Measurements from ENCODE around the gene BTG3. TPM values are rescaled to one million over a fixed set of nuclear protein-coding genes. Genes with fewer than 3 reads are reported as not detected.

The BTG3 gene, protein sequence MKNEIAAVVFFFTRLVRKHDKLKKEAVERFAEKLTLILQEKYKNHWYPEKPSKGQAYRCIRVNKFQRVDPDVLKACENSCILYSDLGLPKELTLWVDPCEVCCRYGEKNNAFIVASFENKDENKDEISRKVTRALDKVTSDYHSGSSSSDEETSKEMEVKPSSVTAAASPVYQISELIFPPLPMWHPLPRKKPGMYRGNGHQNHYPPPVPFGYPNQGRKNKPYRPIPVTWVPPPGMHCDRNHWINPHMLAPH
- total RNA-seq = 51.8 TPM
- long read RNA-seq, transcript BTG3-201 (6 exons, 1,485 nt) = minor isoform, 8 of 67 reads
- long read RNA-seq, transcript BTG3-202 (5 exons, 1,456 nt) = major isoform, 55 of 67 reads
- long read RNA-seq, partial matches to known transcripts = 1 of 67 reads
- long read RNA-seq, other reads (novel, unspliced or antisense) = 3 of 67 reads

DNA sequence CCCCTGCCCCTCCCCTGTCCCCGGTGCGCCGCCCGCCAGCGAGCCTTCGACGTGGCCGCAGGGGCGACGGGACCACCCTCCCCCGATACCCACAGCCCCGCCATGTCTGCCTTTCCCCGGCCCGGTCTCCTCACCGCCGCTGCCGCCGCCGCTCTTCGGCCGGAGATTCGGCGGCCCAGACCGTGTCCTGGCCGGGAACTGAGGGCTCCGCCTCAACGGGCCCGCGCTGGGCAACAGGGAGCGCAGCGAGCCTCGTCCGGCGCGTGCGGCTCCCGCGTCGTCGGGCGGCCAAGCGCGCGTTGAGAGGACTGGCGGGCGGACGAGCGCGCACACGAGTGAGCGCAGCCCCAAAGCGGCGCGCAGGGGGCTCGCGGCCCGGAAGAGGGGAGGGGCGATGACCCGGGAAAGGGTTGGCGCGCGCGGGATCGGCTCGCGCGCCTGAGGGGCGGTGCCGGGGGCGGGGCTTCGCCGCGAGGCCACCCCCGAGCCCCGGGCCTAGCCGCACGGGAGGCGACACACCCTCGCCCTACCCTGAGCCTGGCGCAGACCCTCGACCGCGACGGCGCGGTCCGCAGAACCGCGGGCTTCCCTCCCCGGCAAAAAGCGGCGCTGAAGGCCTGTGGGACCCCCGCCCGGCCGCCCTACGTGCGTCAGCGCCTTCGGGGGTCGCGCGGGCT is at the start of gene BTG3:
TSS of gene BTG3 (minus strand) at position 337 of the 677 bp plus-strand sequence. CDS start 3,757 bp downstream, outside the sequence.
- peak; percentile 91 to 97 for ATAC-seq
- H3K9me3 ChIP-seq = no peaks in the 10 kb centered on the region
- TF ChIP-seq, protein P1, sequence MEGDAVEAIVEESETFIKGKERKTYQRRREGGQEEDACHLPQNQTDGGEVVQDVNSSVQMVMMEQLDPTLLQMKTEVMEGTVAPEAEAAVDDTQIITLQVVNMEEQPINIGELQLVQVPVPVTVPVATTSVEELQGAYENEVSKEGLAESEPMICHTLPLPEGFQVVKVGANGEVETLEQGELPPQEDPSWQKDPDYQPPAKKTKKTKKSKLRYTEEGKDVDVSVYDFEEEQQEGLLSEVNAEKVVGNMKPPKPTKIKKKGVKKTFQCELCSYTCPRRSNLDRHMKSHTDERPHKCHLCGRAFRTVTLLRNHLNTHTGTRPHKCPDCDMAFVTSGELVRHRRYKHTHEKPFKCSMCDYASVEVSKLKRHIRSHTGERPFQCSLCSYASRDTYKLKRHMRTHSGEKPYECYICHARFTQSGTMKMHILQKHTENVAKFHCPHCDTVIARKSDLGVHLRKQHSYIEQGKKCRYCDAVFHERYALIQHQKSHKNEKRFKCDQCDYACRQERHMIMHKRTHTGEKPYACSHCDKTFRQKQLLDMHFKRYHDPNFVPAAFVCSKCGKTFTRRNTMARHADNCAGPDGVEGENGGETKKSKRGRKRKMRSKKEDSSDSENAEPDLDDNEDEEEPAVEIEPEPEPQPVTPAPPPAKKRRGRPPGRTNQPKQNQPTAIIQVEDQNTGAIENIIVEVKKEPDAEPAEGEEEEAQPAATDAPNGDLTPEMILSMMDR (IDR thresholded peaks at IDR 0.05) = no peak
- H3K27ac ChIP-seq = peak within 1 kb of the TSS; percentile 96
- peak; percentile 86 for DNase-seq
- H3K36me3 ChIP-seq = peaks cover 6% of the 10 kb centered on the region
- H3K27me3 ChIP-seq (ENCODE audit: low read depth) = no peaks in the 10 kb centered on the region
- H3K4me1 ChIP-seq = peaks cover 25% of the 10 kb centered on the region
- H3K4me3 ChIP-seq = peak within 1 kb of the TSS; percentile 87
- intact Hi-C loops (cut with DNase I) = no loop called here

DNA sequence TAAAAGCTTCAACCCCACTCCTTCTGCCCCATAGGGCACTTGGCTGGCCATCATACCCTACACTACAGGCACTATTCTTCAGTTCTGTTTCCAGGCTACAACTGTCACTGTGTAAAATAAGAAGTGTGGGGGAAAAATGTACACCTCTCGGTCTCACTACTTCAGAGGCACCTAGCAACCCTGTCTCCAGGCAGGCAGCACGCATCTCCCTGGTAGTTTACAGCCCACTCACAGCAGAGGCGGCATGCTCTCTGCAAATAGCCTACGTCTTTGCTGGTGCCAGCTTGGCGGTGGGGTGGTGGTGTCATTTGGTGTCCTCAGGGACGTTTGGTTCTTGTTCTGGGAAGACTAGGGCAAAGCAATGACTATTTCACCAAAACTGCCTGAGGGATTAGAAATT is 48.2 kb upstream of the BTG3 start:
- intact Hi-C loops (cut with DNase I) = no loop called here
- ATAC-seq = peak; percentile 80 to 87
- Histone ChIP-seq H3K27ac (peak overlapping the region; percentile 59), H3K4me1 (peaks cover 6% of the 10 kb centered on the region), H3K4me3 (no peak overlapping the region), H3K36me3 (no peaks in the 10 kb centered on the region), H3K9me3 (no peaks in the 10 kb centered on the region), H3K27me3 (ENCODE audit: low read depth) (no peaks in the 10 kb centered on the region)
- peak; percentile 47 for DNase-seq
- TF ChIP-seq, protein P1 (IDR thresholded peaks at IDR 0.05) = no peak

DNA sequence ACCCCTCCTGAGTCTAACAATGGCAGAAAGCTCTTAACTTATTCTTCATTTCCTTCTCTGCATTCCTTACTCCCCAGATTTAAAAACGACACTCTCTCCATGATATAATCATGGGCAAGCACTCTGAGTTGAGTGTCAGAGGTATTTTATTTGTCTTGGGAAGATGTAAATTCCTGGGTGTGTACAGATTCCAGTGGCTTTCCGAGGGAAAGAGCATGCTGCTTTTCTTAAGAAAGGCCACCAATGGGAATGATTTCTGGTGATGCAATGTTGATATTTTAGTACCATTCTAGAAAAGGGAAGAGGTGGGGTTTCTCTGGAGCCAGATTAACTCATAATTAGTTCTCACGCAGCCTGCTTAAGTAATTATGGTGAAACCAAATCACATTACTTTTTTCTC is 47.8 kb upstream of the BTG3 start:
- intact Hi-C loops (cut with DNase I) = no loop called here
- no peak overlapping the region for H3K4me3 ChIP-seq
- DNase-seq (no peak), ATAC-seq (peak; percentile 92 to 93)
- peak overlapping the region; percentile 59 for H3K27ac ChIP-seq
- no peaks in the 10 kb centered on the region for H3K9me3 ChIP-seq
- H3K36me3 ChIP-seq = no peaks in the 10 kb centered on the region
- no peaks in the 10 kb centered on the region for H3K27me3 ChIP-seq (ENCODE audit: low read depth)
- peaks cover 6% of the 10 kb centered on the region for H3K4me1 ChIP-seq
- TF ChIP-seq, protein P1 (IDR thresholded peaks at IDR 0.05) = no peak

DNA sequence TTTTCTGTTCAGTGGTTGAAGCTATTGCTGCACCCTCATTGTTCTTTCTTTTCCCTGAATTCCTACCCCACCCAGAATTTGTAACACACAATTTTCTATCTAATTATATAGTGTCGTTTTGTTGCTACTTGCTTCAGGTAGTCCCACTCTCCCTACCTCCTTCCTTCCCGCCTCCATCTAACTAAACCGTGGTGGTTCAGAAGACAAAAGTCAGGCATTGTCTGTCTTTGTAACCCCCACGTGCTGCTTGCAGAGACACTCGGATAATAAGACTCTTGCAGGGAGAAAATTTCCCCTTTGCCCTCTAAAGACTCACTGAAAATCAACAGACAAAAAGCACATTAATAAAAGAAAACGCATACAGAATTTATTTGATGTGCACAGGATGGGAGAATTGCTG is 46.2 kb upstream of the BTG3 start:
- Histone ChIP-seq H3K9me3 (no peaks in the 10 kb centered on the region), H3K27me3 (ENCODE audit: low read depth) (no peaks in the 10 kb centered on the region), H3K4me1 (peaks cover 6% of the 10 kb centered on the region), H3K36me3 (no peaks in the 10 kb centered on the region), H3K27ac (no peak overlapping the region), H3K4me3 (no peak overlapping the region)
- no peak for ATAC-seq
- intact Hi-C loops (cut with DNase I) = no loop called here
- DNase-seq = no peak
- TF ChIP-seq, protein P1 (IDR thresholded peaks at IDR 0.05) = no peak

DNA sequence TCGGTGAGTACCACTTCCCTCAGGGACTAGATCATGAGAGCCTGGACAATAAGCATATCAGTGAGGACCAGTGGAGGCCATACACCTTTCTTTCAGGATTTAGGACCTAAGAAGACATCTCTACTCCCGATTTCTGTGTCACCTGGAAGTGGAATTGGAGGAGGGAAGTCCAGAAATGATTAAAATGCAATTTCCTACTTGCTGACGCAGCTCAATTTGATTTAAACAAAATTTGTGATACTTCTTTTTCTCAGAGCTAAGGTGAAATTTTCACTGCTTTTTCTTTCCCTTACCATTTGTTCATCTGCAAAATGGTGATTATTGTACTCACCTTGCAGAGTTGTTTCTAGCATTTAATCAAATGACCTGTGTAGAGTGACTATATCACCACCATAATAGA is 38.8 kb upstream of the BTG3 start:
- intact Hi-C loops (cut with DNase I) = no loop called here
- no peaks in the 10 kb centered on the region for H3K27me3 ChIP-seq (ENCODE audit: low read depth)
- DNase-seq (no peak), ATAC-seq (no peak)
- no peaks in the 10 kb centered on the region for H3K4me1 ChIP-seq
- H3K9me3 ChIP-seq = no peaks in the 10 kb centered on the region
- no peak overlapping the region for H3K27ac ChIP-seq
- TF ChIP-seq, protein P1 (IDR thresholded peaks at IDR 0.05) = no peak
- no peaks in the 10 kb centered on the region for H3K36me3 ChIP-seq
- no peak overlapping the region for H3K4me3 ChIP-seq
